ENCODE data around the gene PRKCZ.
A peak's percentile ranks its signal among the peaks of the same experiment; 100 is the strongest.

PRKCZ gene

GRCh38 chr1:2181752-2182151 lies 131.5 kb downstream of the PRKCZ start:
- DNase-seq: no peak

DNA sequence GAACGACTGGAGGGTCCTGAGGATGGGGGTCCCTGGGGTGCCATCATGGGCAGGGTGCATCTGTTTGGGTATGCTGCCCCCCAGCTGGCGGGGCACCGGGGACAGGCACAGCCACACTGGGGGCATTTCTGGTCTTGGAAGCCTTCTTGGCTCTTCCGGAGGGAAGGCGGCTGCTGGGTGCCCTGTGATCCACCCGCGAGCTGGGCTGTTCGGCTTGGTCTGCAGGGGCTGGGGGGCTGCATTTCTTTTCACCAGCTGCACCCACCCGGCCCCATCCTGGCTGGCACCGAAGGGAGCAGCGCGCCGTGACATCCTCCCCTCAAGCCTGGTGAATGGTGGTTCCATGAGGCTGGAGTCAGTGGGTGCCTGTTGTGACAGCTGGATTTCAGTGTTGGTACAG lies 132.2 kb downstream of the PRKCZ start:
- DNase-seq: no peak

GRCh38 chr1:2183937-2184334 lies 133.7 kb downstream of the PRKCZ start:
- DNase-seq: no peak

DNA sequence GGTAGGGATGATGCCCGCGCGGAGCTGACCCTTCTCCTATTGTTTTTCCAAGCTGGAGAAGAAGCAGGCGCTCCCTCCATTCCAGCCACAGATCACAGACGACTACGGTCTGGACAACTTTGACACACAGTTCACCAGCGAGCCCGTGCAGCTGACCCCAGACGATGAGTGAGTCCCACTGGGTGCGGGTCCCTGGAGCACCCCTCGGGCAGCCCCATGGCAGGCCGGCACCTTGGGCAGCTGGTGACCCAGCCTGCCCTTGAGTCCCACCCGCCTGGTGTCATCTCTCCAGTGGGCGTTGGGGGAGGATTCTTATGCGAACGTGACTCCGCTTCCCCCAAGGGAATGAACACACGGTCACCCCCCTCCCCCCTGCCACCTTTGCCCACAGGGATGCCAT lies 134.3 kb downstream of the PRKCZ start:
- no peak for DNase-seq

DNA sequence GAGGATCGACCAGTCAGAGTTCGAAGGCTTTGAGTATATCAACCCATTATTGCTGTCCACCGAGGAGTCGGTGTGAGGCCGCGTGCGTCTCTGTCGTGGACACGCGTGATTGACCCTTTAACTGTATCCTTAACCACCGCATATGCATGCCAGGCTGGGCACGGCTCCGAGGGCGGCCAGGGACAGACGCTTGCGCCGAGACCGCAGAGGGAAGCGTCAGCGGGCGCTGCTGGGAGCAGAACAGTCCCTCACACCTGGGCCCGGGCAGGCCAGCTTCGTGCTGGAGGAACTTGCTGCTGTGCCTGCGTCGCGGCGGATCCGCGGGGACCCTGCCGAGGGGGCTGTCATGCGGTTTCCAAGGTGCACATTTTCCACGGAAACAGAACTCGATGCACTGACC lies 134.7 kb downstream of the PRKCZ start:
- DNase-seq: no peak

DNA sequence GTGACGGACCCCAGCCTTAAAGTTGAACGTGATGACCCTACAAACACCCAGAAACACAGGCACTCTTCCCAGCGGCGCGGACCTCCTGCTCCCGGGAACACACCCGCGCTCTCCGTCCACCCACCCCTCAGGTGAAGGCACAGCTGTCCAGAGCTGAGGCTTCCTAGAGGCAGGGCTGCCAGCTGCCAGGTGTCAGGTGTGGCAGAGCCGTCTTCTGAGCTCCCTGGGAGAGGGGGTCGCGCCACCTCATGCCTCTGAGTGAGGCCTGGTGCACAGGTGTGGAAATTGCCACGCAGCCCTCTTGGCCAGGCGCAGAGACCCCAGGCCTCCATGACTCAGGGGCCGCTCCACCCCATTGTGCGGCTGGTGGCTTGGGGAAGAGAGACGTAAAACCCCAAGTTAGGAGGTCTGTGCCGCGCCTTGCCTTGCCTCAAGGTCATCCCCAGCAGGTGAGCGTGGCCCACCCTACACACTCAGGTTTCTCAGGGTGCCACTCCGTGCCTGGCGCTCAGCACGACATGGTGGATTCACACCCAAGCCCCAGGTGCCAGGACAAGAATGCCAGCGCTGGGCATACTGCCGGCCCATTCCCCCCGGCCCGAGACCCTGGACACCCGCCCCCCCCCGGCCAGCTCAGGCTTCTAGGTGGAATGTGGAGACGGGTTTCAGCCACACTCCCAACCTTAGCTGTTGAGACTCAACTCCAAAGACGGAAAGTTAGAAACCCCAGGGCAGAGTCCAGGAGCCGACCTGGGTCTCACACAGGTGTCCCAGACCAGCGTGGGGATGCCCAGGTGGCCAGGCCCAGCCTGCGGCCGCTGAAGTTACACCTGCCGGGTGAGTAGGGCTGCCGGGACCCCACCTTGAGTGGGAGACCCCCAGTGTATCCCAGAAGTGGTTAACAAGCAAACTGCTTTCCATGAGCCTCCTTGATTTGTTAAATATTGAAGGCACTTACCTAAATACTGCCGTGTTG lies 136.0 kb downstream of the PRKCZ start:
- DNase-seq: no peak

- DNase-seq: no peak
Observed at GRCh38 chr1:2186901-2187300, 136.7 kb downstream of the PRKCZ start.

GRCh38 chr1:2187619-2188018 lies 137.4 kb downstream of the PRKCZ start:
- DNase-seq: no peak

GRCh38 chr1:2188336-2188735 lies 138.1 kb downstream of the PRKCZ start:
- DNase-seq: no peak

- DNase-seq: peak; percentile 99
Observed at GRCh38 chr1:2189459-2190425, 139.5 kb downstream of the PRKCZ start.

- no peak for DNase-seq
Observed at GRCh38 chr1:2190491-2190976, 140.3 kb downstream of the PRKCZ start.

DNA sequence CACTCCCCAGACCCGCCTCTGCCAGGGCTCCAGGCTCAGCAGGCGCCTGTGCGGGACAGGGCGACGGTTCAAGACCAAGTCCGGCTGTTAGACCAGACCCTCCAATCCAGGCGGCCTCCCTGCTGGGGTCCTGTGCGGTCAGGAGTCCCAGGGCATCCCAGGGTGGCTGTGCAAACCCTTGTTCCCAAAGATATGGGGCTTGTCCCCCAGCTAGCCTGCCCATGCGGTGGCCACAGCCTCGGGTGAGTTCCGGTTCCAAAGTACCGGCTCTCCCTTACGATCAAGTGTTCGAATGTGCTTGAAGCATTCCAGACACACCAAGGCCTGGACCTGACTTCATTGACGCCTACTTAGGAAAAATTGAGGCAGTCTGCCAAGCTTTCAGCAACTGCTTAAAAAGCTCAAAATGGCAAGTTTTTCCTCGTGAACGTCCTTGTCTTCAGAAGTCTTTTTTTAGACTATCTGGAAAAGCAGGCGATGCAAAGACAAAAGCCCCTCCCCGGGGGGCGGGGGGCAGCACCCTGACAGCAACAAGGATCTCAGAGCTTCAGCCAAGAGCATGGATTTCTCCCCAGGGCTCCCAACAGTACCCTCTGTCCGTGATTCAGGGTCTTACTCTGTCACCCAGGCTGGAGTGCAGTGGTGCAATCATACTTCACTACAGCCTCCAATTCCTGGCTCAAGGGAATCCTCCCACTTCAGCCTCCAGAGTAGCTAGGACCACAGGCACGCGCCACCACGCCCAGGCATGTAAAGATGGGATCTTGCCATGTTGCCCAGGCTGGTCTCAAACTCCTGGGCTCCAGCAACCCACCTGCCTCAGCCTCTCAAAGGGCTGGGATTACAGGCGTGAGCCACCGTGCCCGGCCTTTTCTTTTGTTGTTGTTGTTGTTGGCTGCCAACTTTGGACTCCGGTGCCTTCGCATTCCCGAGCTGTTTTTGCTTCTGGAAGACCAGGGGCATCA lies 142.1 kb downstream of the PRKCZ start:
- DNase-seq: no peak

DNA sequence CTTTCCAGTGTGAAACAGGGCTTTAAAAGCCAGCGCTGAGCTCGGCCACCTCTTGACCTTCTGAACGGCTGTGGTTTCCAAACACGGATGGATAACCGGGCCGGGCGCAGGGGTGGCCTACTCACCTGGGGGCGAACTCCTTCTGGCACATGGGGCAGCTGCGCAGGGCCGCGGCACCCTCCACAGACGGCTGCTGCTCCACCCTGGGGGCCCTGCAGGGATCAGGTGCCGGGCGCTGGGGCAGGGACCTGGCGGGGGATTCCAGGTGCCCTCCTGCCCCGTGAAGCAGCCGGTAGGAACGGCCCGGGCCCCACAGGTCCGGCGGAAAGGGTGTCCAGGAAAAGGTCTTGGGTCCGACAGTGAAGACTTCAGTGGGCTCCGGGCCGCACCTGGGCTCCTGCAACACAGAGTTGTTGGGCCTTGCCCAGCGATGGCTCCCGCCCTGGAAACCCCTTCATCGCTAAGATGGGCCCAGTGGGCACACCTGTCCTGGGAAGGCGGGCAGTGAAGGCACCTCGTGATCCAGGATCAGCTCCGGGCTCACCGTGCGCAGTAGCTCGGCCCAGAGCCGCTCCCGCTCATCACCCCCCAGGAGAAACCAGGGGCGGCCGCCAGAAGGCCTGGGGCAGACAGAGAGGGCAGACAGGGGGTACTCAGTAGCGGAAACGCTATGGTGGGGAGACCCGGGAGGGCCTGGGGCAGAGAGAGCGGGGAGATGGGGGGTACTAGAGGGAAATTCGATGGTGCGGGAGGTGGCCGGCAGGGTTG lies 143.5 kb downstream of the PRKCZ start:
- DNase-seq: no peak

DNA sequence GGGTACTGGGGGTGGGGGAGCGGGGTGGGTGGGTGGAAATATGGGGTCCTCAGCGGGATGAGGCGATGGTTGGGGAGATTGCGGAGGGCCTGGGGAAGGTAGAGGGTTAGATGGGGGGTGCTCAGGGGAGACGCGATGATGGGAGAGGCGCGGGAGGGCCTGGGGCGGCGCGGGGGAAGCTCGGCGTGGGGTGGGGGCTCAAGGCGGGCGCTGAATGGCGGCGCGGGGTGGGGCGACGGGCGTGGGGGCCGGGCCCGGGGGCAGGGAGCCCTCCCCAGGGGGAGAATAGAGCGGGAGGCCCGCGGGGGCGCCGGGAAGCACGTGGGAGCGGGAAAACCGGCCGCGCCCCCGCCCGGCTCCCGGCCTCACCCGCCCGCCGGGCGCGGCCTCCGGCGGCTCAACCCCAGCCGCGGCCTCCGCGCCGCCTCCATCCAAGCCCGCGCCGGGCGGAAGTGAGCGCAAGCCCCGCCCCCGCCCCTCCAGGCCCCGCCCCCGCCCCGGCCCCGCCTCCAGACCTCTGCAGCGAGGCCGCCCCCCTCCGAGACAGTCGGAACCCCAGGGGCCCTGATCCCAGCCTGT lies 144.2 kb downstream of the PRKCZ start, which contains the start of gene FAAP20:
Gene FAAP20 (minus strand): TSS at position 454 of the 579 bp plus-strand sequence. CDS start 23 bp downstream, at position 431.
- DNase-seq: peak; percentile 90

GRCh38 chr1:2194898-2195673 lies 144.9 kb downstream of the PRKCZ start:
- peak; percentile 92 for DNase-seq

GRCh38 chr1:2195785-2196184 lies 145.6 kb downstream of the PRKCZ start:
- no peak for DNase-seq

DNA sequence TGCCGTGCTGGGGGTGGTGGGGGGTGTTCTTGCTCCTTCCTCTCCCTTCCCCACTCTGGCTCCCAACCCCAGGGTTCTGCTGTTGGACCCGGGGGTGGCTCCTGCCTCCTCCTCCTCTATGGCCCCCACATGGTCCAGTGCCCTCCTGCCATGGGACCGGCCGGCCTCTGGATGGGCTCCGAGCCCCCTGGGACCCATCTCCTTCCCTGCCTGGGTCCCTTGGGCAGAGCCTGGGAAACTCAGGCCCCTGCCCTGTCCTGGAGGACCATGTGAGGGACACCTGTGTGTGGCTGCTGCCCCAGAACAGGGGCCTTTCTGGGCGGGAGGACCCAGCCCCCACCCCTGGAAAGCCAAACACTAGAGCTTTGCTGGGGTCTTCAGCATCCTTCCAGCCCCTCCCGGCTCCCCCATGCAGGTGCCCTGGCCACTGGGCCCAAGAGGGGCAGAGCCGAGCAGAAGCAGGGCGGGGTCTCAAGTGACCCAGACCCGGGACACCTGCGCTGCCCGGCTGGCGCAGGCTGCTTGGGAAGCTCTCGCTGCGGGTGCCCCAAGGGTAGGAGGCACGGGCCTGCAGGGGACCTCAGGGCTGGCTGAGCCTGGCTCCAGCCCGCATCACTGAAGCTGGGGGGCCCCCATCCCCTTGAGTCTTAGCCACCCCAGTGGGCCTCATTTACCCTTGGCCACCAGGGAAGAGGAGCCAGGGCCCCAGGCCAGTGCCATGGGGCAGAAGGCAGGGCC lies 146.9 kb downstream of the PRKCZ start:
- no peak for DNase-seq

- no peak for DNase-seq
Observed at GRCh38 chr1:2197707-2198165, 147.5 kb downstream of the PRKCZ start.

- DNase-seq: no peak
Observed at GRCh38 chr1:2198571-2198970, 148.4 kb downstream of the PRKCZ start.

Measured in islet precursor cell (in vitro differentiated cells).